ENCODE data around the gene IL13RA1. TPM values are rescaled to one million over a fixed set of nuclear protein-coding genes. Genes with fewer than 3 reads are reported as not detected.

The IL13RA1 gene
- total and polyA plus RNA-seq, 2 of the 13 experiments (the other 11 are each of a cell fraction or from before 2014, with no cell fraction given) = 56.6 to 73.5 TPM

DNA sequence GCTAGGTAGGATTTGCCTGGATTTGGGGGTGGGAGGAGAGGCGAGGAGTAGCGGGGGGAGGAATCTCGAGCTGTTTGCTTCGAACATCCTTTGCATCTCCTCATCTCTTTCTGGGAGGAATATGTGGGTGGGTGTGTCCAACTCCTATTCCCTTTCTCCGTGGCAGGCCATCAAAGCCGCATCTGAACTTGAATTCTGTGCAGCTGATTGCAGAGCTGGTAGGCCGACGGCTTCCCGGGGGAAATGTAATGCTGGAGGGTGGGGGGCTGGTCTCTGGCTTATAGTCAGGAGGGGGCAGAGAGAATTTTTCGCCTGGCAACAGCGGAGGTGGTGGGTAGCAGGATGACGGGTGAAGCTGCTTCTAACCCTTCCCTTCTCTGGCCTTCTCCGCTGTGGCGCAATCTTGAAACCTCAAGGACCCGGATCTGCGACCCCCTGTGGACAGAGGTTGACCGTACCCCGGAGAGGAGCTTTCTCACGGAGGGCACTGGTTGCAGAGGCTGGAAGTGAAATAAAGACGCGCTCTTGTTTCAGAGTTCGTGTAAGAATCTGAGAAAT is 96.8 kb downstream of the IL13RA1 start (continued):
- TF ChIP-seq ZBTB40 (IDR thresholded peaks at IDR 0.05) (no peak), ZBTB40 (CRISPR knock-in tag; IDR thresholded peaks at IDR 0.05) (no peak), ZNF777 (CRISPR knock-in tag; IDR thresholded peaks at IDR 0.05) (no peak), ZNF878 (CRISPR knock-in tag; IDR thresholded peaks at IDR 0.05) (no peak), ZNF883 (CRISPR knock-in tag; IDR thresholded peaks at IDR 0.05; ENCODE audit: not compliant biosample characterization) (no peak), ZMYM4 (CRISPR knock-in tag; IDR thresholded peaks at IDR 0.05) (no peak), ZNF569 (CRISPR knock-in tag; IDR thresholded peaks at IDR 0.05; ENCODE audit: borderline replicate concordance) (no peak), MTA3 (CRISPR knock-in tag; IDR thresholded peaks at IDR 0.05) (no peak), NFYC (CRISPR knock-in tag; IDR thresholded peaks at IDR 0.05) (no peak), SP2 (CRISPR knock-in tag; IDR thresholded peaks at IDR 0.05) (no peak), POGZ (CRISPR knock-in tag; IDR thresholded peaks at IDR 0.05) (no peak), HNF4A (CRISPR knock-in tag; IDR thresholded peaks at IDR 0.05) (no peak), RBAK (CRISPR knock-in tag; IDR thresholded peaks at IDR 0.05) (no peak), ZNF7 (CRISPR knock-in tag; IDR thresholded peaks at IDR 0.05) (no peak)
- TF ChIP-seq, protein P1, sequence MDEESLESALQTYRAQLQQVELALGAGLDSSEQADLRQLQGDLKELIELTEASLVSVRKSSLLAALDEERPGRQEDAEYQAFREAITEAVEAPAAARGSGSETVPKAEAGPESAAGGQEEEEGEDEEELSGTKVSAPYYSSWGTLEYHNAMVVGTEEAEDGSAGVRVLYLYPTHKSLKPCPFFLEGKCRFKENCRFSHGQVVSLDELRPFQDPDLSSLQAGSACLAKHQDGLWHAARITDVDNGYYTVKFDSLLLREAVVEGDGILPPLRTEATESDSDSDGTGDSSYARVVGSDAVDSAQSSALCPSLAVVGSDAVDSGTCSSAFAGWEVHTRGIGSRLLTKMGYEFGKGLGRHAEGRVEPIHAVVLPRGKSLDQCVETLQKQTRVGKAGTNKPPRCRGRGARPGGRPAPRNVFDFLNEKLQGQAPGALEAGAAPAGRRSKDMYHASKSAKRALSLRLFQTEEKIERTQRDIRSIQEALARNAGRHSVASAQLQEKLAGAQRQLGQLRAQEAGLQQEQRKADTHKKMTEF (CRISPR knock-in tag; IDR thresholded peaks at IDR 0.05) = no peak
